SIG-M5 treated with dmso at 0.1 percent for 504 hours (cell line): ENCODE measurements around the gene SCRT2.
"Not testable (repeated sequence)": the region's sequence is repeated elsewhere in the genome, so short reads cannot be mapped to it uniquely, and the experiment has no call there.

ENCODE experiments used
- DNase-seq: peaks from one replicate; lab custom pipeline; 2025; ENCODE audit not compliant: unreplicated experiment; lab: John Stamatoyannopoulos, UW

The SCRT2 gene

GRCh38 chr20:701401-702129 lies 26.0 kb upstream of the SCRT2 start:
- no peak for DNase-seq

GRCh38 chr20:699811-700338 lies 24.3 kb upstream of the SCRT2 start:
- DNase-seq = no peak

- DNase-seq = no peak
Measured at GRCh38 chr20:699342-699741, 23.7 kb upstream of the SCRT2 start.

- no peak for DNase-seq
Measured at GRCh38 chr20:698276-698675, 22.7 kb upstream of the SCRT2 start.

- DNase-seq = no peak
Measured at GRCh38 chr20:697826-698225, 22.2 kb upstream of the SCRT2 start.

- DNase-seq = no peak
Measured at GRCh38 chr20:695165-695866, 19.7 kb upstream of the SCRT2 start.

GRCh38 chr20:694496-694895 lies 18.9 kb upstream of the SCRT2 start:
- DNase-seq = no peak

GRCh38 chr20:693786-694185 lies 18.2 kb upstream of the SCRT2 start:
- DNase-seq = not testable (repeated sequence)

GRCh38 chr20:692044-692443 lies 16.4 kb upstream of the SCRT2 start:
- no peak for DNase-seq

- no peak for DNase-seq
Measured at GRCh38 chr20:689947-690346, 14.3 kb upstream of the SCRT2 start.

GRCh38 chr20:689348-689747 lies 13.7 kb upstream of the SCRT2 start:
- no peak for DNase-seq

GRCh38 chr20:688809-689212 lies 13.2 kb upstream of the SCRT2 start:
- DNase-seq = no peak

- DNase-seq = no peak
Measured at GRCh38 chr20:687468-688203, 12.0 kb upstream of the SCRT2 start.

GRCh38 chr20:684676-685319 lies 9.2 kb upstream of the SCRT2 start:
- DNase-seq = no peak

- DNase-seq = no peak
Measured at GRCh38 chr20:682123-682522, 6.5 kb upstream of the SCRT2 start.

- DNase-seq = no peak
Measured at GRCh38 chr20:680638-681187, 5.1 kb upstream of the SCRT2 start.

- no peak for DNase-seq
Measured at GRCh38 chr20:677957-678356, 2.4 kb upstream of the SCRT2 start.

- DNase-seq = no peak
Measured at GRCh38 chr20:676967-677366, 1.4 kb upstream of the SCRT2 start.

- DNase-seq = peak; percentile 84
Measured at GRCh38 chr20:676315-676937, 824 bp upstream of the SCRT2 start.

- DNase-seq = no peak
Measured at GRCh38 chr20:675033-675452, 559 bp downstream of the SCRT2 start.
